ENCODE results near the gene ZNF783. TPM values are rescaled to one million over a fixed set of nuclear protein-coding genes. Genes with fewer than 3 reads are reported as not detected.
"Not testable (repeated sequence)": the region's sequence is repeated elsewhere in the genome, so short reads cannot be mapped to it uniquely, and the experiment has no call there.

The ZNF783 gene
- total RNA-seq, 2 donors from 2014 or later, result 29.0 to 31.4 TPM

- no peak overlapping the region for H3K27ac Mint-ChIP-seq
- ATAC-seq, result no peak
- no peak overlapping the region for H3K4me3 Mint-ChIP-seq
- peaks cover 7% of the 10 kb centered on the region for H3K4me1 Mint-ChIP-seq
- H3K9me3 ChIP-seq (ENCODE audit: control insufficient read depth, low read length, poor library complexity, severe bottlenecking), result no peaks in the 10 kb centered on the region
- DNase-seq, result no peak
- H3K27me3 Mint-ChIP-seq, result peaks cover 5% of the 10 kb centered on the region
- H3K36me3 Mint-ChIP-seq (ENCODE audit: low read depth), result no peaks in the 10 kb centered on the region
Observed at GRCh38 chr7:149226840-149227494, 35.0 kb upstream of the ZNF783 start.

- peaks cover 16% of the 10 kb centered on the region for H3K27me3 Mint-ChIP-seq
- H3K4me1 Mint-ChIP-seq, result peaks cover 7% of the 10 kb centered on the region
- H3K27ac Mint-ChIP-seq, result peak overlapping the region; percentile 59
- H3K36me3 Mint-ChIP-seq (ENCODE audit: low read depth), result no peaks in the 10 kb centered on the region
- no peak for DNase-seq
- no peaks in the 10 kb centered on the region for H3K9me3 ChIP-seq (ENCODE audit: control insufficient read depth, low read length, poor library complexity, severe bottlenecking)
- ATAC-seq, result no peak
- no peak overlapping the region for H3K4me3 Mint-ChIP-seq
Observed at GRCh38 chr7:149228831-149229471, 33.0 kb upstream of the ZNF783 start.

- peak overlapping the region; percentile 21 for H3K4me3 Mint-ChIP-seq
- no peaks in the 10 kb centered on the region for H3K36me3 Mint-ChIP-seq (ENCODE audit: low read depth)
- H3K9me3 ChIP-seq (ENCODE audit: control insufficient read depth, low read length, poor library complexity, severe bottlenecking), result no peaks in the 10 kb centered on the region
- peaks cover 19% of the 10 kb centered on the region for H3K27me3 Mint-ChIP-seq
- no peak overlapping the region for H3K27ac Mint-ChIP-seq
- no peak for DNase-seq
- peaks cover 7% of the 10 kb centered on the region for H3K4me1 Mint-ChIP-seq
- no peak for ATAC-seq
Observed at GRCh38 chr7:149229526-149229925, 32.5 kb upstream of the ZNF783 start.

GRCh38 chr7:149232362-149232761 is 29.6 kb upstream of the ZNF783 start:
- ATAC-seq (no peak), DNase-seq (no peak)
- H3K4me1 Mint-ChIP-seq, result peaks cover 4% of the 10 kb centered on the region
- H3K9me3 ChIP-seq (ENCODE audit: control insufficient read depth, low read length, poor library complexity, severe bottlenecking), result no peaks in the 10 kb centered on the region
- no peak overlapping the region for H3K27ac Mint-ChIP-seq
- H3K4me3 Mint-ChIP-seq, result no peak overlapping the region
- H3K27me3 Mint-ChIP-seq, result peaks cover 19% of the 10 kb centered on the region
- H3K36me3 Mint-ChIP-seq (ENCODE audit: low read depth), result no peaks in the 10 kb centered on the region

GRCh38 chr7:149233655-149234204 is 28.3 kb upstream of the ZNF783 start:
- not testable (repeated sequence) for H3K36me3 Mint-ChIP-seq (ENCODE audit: low read depth); H3K27ac Mint-ChIP-seq; H3K9me3 ChIP-seq (ENCODE audit: control insufficient read depth, low read length, poor library complexity, severe bottlenecking); ATAC-seq; H3K4me1 Mint-ChIP-seq; DNase-seq; H3K4me3 Mint-ChIP-seq
- peaks cover 26% of the 10 kb centered on the region for H3K27me3 Mint-ChIP-seq

GRCh38 chr7:149237502-149237901 is 24.5 kb upstream of the ZNF783 start:
- DNase-seq (no peak), ATAC-seq (no peak)
- H3K27me3 Mint-ChIP-seq, result peaks cover 19% of the 10 kb centered on the region
- H3K36me3 Mint-ChIP-seq (ENCODE audit: low read depth), result no peaks in the 10 kb centered on the region
- H3K4me1 Mint-ChIP-seq, result peaks cover 14% of the 10 kb centered on the region
- no peaks in the 10 kb centered on the region for H3K9me3 ChIP-seq (ENCODE audit: control insufficient read depth, low read length, poor library complexity, severe bottlenecking)
- H3K4me3 Mint-ChIP-seq, result no peak overlapping the region
- no peak overlapping the region for H3K27ac Mint-ChIP-seq

GRCh38 chr7:149238051-149238450 is 23.9 kb upstream of the ZNF783 start:
- ATAC-seq, result no peak
- peak overlapping the region; percentile 74 for H3K27ac Mint-ChIP-seq
- peak overlapping the region; percentile 93 for H3K4me3 Mint-ChIP-seq

GRCh38 chr7:149239345-149240143 is 22.5 kb upstream of the ZNF783 start, which contains the start of gene ZNF212:
Gene ZNF212, plus strand, starts transcription at chr7:149239651. Its CDS starts 128 bp downstream, at chr7:149239779.
- DNase-seq (peak; percentile 79 to 84 (median 80)), ATAC-seq (peak; percentile 100)
- H3K36me3 Mint-ChIP-seq (ENCODE audit: low read depth), result no peaks in the 10 kb centered on the region
- H3K27ac Mint-ChIP-seq, result peak within 1 kb of the TSS; percentile 83
- no peaks in the 10 kb centered on the region for H3K9me3 ChIP-seq (ENCODE audit: control insufficient read depth, low read length, poor library complexity, severe bottlenecking)
- H3K4me1 Mint-ChIP-seq, result peaks cover 16% of the 10 kb centered on the region
- peaks cover 7% of the 10 kb centered on the region for H3K27me3 Mint-ChIP-seq
- peak within 1 kb of the TSS; percentile 93 for H3K4me3 Mint-ChIP-seq

More at GRCh38 chr7:149238051-149238450, 23.9 kb upstream of the ZNF783 start:
- H3K9me3 ChIP-seq (ENCODE audit: control insufficient read depth, low read length, poor library complexity, severe bottlenecking), result no peaks in the 10 kb centered on the region
- Mint-ChIP-seq H3K4me1 (peaks cover 14% of the 10 kb centered on the region), H3K27me3 (peaks cover 13% of the 10 kb centered on the region), H3K36me3 (ENCODE audit: low read depth) (no peaks in the 10 kb centered on the region)
- no peak for DNase-seq

GRCh38 chr7:149240637-149241036 is 21.4 kb upstream of the ZNF783 start:
- H3K36me3 Mint-ChIP-seq (ENCODE audit: low read depth), result no peaks in the 10 kb centered on the region
- no peaks in the 10 kb centered on the region for H3K9me3 ChIP-seq (ENCODE audit: control insufficient read depth, low read length, poor library complexity, severe bottlenecking)
- no peak for DNase-seq

GRCh38 chr7:149241696-149242095 is 20.3 kb upstream of the ZNF783 start:
- no peak for ATAC-seq
- DNase-seq, result no peak
- no peaks in the 10 kb centered on the region for H3K9me3 ChIP-seq (ENCODE audit: control insufficient read depth, low read length, poor library complexity, severe bottlenecking)
- no peak overlapping the region for H3K27ac Mint-ChIP-seq
- H3K4me3 Mint-ChIP-seq, result peak overlapping the region; percentile 41
- no peaks in the 10 kb centered on the region for H3K36me3 Mint-ChIP-seq (ENCODE audit: low read depth)
- peaks cover 25% of the 10 kb centered on the region for H3K4me1 Mint-ChIP-seq
- peaks cover 7% of the 10 kb centered on the region for H3K27me3 Mint-ChIP-seq

More at GRCh38 chr7:149240637-149241036, 21.4 kb upstream of the ZNF783 start:
- Mint-ChIP-seq H3K27ac (peak overlapping the region; percentile 83), H3K27me3 (peaks cover 7% of the 10 kb centered on the region), H3K4me3 (peak overlapping the region; percentile 93), H3K4me1 (peaks cover 20% of the 10 kb centered on the region)
- no peak for ATAC-seq

GRCh38 chr7:149245244-149245643 is 16.8 kb upstream of the ZNF783 start:
- Mint-ChIP-seq H3K27ac (peak overlapping the region; percentile 8), H3K27me3 (no peaks in the 10 kb centered on the region), H3K4me3 (no peak overlapping the region), H3K4me1 (peaks cover 28% of the 10 kb centered on the region), H3K36me3 (ENCODE audit: low read depth) (no peaks in the 10 kb centered on the region)
- DNase-seq (no peak), ATAC-seq (peak; percentile 36)
- H3K9me3 ChIP-seq (ENCODE audit: control insufficient read depth, low read length, poor library complexity, severe bottlenecking), result no peaks in the 10 kb centered on the region

GRCh38 chr7:149245744-149246143 is 16.3 kb upstream of the ZNF783 start:
- no peaks in the 10 kb centered on the region for H3K36me3 Mint-ChIP-seq (ENCODE audit: low read depth)
- H3K4me1 Mint-ChIP-seq, result peaks cover 24% of the 10 kb centered on the region
- peak overlapping the region; percentile 8 for H3K27ac Mint-ChIP-seq
- no peak for DNase-seq
- ATAC-seq, result no peak
- H3K27me3 Mint-ChIP-seq, result no peaks in the 10 kb centered on the region
- H3K9me3 ChIP-seq (ENCODE audit: control insufficient read depth, low read length, poor library complexity, severe bottlenecking), result no peaks in the 10 kb centered on the region
- H3K4me3 Mint-ChIP-seq, result no peak overlapping the region

- ATAC-seq (no peak), DNase-seq (no peak)
- H3K27ac Mint-ChIP-seq, result peak overlapping the region; percentile 72
- H3K4me1 Mint-ChIP-seq, result peaks cover 23% of the 10 kb centered on the region
- no peaks in the 10 kb centered on the region for H3K9me3 ChIP-seq (ENCODE audit: control insufficient read depth, low read length, poor library complexity, severe bottlenecking)
- no peak overlapping the region for H3K4me3 Mint-ChIP-seq
- no peaks in the 10 kb centered on the region for H3K36me3 Mint-ChIP-seq (ENCODE audit: low read depth)
- no peaks in the 10 kb centered on the region for H3K27me3 Mint-ChIP-seq
Observed at GRCh38 chr7:149248777-149249176, 13.2 kb upstream of the ZNF783 start.

Measured in T-helper 17 cell (primary cell).